Measurements from ENCODE around the gene RFX3.

Gene RFX3

DNA sequence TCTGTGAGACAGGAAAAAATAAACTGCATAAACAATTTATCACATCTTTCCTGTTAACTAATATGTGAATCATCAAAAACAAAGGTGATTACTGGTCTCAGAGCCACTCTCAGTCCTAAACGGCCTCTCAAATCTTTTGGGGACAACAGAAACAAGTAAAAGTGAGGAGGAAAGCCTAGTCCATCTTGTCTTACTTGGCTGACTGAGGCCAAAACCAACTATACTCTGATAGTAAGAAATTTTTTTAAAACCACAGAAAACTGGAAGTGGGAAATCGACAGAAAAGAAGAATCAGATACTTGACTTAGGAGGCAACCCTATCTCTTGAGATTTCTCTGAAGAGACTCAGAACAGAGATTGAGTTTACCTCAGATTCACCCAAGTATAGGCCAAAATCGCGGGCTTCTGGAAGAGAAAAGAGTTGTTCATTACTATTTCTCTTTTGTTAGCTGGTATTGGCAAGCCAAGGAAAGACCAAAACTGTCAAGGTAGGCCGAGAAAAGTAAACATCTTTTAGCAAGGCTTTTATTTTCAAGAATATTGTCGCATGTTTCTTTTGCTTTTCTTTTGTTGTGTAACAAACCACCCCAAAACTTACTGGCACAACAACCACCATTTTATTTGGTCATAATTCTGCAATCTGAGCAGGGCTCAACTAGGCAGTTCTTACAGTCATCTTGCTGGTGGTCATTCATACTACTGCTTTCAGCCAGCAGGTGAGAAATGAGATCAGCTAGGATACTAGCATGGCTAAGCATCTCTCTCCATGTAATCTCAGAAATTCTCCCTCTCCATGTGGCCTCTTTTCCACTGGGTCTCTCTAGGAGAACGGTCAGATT lies 46.1 kb downstream of the RFX3 start:
- DNase-seq (ENCODE audit: low read depth) = no peak
- H3K4me3 ChIP-seq (replicated peaks; ENCODE audit: low read depth, low read length) = no peak overlapping the region
- TF ChIP-seq, protein P1, sequence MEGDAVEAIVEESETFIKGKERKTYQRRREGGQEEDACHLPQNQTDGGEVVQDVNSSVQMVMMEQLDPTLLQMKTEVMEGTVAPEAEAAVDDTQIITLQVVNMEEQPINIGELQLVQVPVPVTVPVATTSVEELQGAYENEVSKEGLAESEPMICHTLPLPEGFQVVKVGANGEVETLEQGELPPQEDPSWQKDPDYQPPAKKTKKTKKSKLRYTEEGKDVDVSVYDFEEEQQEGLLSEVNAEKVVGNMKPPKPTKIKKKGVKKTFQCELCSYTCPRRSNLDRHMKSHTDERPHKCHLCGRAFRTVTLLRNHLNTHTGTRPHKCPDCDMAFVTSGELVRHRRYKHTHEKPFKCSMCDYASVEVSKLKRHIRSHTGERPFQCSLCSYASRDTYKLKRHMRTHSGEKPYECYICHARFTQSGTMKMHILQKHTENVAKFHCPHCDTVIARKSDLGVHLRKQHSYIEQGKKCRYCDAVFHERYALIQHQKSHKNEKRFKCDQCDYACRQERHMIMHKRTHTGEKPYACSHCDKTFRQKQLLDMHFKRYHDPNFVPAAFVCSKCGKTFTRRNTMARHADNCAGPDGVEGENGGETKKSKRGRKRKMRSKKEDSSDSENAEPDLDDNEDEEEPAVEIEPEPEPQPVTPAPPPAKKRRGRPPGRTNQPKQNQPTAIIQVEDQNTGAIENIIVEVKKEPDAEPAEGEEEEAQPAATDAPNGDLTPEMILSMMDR (IDR thresholded peaks at IDR 0.05; ENCODE audit: low read length, missing control alignments) = no peak

DNA sequence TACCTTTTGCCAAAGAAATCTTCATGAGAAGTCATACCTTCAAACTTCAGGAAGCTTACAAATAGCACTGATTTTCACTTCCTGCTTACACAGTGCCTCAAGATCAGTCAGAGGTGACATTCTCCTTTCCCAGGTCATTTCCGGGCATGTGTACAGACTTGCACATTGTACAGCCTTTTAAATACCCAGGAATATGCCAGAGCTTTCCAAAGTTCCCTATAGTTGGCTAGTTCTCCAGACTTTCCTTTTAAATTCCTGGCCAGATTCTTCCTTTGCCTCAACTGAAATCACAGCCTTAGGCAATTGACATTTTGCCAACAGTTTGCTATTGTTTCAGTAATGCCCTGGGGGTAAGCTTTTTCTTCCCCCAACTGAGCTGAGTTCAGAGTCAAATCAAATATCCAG lies 47.2 kb downstream of the RFX3 start:
- DNase-seq (ENCODE audit: low read depth) = peak; percentile 72
- TF ChIP-seq, protein P1 (IDR thresholded peaks at IDR 0.05; ENCODE audit: low read length, missing control alignments) = no peak
- no peak overlapping the region for H3K4me3 ChIP-seq (replicated peaks; ENCODE audit: low read depth, low read length)

DNA sequence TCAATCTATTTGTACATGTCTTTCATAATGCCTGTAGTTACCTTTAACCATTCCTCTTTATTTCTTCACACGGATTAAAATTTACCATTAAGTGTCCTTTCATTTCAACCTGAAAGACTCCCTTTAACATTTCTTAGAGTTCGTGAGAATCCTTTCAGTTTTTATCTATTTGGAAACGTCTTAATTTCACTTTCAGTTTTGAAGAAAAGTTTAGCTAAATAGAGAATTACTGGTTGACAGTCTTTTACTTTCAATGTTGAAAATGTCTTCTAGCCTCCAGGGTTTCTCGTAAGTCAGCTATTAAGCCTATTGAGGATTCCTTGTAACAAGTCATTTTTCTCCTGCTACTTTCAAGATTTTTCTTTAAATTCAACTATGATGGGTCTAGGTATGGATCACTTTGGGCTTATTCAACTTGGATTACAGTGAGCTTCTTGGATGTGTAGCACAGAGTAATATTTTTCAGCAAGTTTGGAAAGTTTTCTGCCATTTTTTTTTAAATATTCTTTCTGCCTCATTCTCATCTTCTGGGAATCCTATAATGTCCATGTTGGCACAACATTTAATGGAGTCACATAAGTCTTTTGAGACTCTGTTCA lies 48.5 kb downstream of the RFX3 start:
- H3K4me3 ChIP-seq (replicated peaks; ENCODE audit: low read depth, low read length) = no peak overlapping the region
- TF ChIP-seq, protein P1 (IDR thresholded peaks at IDR 0.05; ENCODE audit: low read length, missing control alignments) = no peak
- DNase-seq (ENCODE audit: low read depth) = no peak

DNA sequence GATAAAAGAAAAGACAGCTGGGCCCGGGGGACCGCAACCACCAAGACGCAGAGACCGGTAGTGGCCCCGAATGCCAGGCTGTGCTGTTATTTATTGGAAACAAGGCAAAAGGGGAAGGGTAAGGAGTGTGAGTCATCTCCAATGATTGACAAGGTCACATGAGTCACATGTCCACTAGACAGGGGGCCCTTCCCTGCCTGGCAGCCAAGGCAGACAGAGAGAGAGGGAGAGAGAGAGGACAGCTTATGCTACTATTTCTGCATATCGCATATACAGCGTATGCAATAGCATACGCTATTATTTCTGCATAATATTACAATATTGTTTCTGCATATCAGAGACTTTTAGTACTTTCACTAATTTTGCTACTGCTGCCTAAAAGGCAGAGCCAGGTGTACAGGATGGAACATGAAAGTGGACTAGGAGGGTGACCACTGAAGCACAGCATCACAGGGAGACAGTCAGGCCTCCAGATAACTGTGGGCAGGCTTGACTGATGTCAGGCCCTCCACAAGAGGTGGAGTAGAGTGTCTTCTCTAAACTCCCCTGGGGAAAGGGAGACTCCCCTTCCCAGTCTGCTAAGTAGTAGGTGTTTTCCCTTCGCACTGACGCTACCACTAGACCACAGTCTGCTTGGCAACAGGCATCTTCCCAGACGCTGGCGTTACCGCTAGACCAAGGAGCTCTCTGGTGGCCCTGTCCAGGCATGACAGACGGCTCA lies 50.3 kb downstream of the RFX3 start:
- no peak overlapping the region for H3K4me3 ChIP-seq (replicated peaks; ENCODE audit: low read depth, low read length)
- TF ChIP-seq, protein P1 (IDR thresholded peaks at IDR 0.05; ENCODE audit: low read length, missing control alignments) = no peak
- DNase-seq (ENCODE audit: low read depth) = no peak

DNA sequence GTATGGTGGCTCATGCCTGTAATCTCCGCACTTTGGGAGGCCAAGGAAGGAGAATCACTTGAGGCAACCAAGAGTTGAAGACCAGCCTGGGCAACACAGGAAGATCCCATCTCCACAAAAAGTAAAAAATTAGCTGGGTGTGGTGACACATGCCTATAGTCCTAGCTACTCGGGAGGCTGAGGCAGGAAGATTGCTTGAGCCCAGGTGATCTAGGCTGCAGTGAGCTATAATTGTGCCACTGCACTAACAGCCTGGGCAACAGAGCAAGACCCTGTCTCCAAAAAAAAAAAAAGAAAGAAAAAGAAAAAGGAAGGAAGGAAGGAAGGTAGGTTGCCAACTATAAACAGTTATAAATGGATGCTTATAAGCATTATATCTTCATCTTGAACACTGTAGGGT lies 51.0 kb downstream of the RFX3 start:
- TF ChIP-seq, protein P1 (IDR thresholded peaks at IDR 0.05; ENCODE audit: low read length, missing control alignments) = no peak
- no peak overlapping the region for H3K4me3 ChIP-seq (replicated peaks; ENCODE audit: low read depth, low read length)

DNA sequence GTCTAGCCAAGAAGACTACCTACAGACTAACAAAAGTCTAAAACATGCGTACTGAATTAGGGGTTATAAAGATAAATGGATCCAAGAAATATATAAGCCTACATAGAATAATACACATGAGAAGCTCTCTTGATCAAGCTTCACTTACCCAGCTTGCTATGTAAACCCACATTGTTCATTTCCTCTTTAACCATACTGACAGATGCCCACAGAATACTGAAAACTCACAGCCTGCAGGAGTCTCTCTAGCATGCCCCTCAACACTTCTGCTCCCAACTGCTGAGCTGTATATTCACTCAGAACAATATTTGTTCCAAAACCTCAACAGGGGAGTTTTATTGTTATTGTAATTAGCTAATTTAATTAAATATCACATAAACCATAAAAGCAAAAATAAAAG lies 52.4 kb downstream of the RFX3 start:
- DNase-seq (ENCODE audit: low read depth) = no peak
- H3K4me3 ChIP-seq (replicated peaks; ENCODE audit: low read depth, low read length) = no peak overlapping the region
- TF ChIP-seq, protein P1 (IDR thresholded peaks at IDR 0.05; ENCODE audit: low read length, missing control alignments) = no peak

More for the DNA sequence above, 51.0 kb downstream of the RFX3 start:
- no peak for DNase-seq (ENCODE audit: low read depth)
